GM21381 (cell line): Measurements from ENCODE around the gene OR5T2.
"Not testable (repeated sequence)": the region's sequence is repeated elsewhere in the genome, so short reads cannot be mapped to it uniquely, and the experiment has no call there.

Experiments used
- ATAC-seq: cut with Tn5 transposase; IDR thresholded peaks from one replicate; pipeline ENCODE4 v1.9.1; 2021; ENCODE audit warnings: mild to moderate bottlenecking, moderate library complexity; ENCODE audit not compliant: unreplicated experiment

OR5T2 gene

DNA sequence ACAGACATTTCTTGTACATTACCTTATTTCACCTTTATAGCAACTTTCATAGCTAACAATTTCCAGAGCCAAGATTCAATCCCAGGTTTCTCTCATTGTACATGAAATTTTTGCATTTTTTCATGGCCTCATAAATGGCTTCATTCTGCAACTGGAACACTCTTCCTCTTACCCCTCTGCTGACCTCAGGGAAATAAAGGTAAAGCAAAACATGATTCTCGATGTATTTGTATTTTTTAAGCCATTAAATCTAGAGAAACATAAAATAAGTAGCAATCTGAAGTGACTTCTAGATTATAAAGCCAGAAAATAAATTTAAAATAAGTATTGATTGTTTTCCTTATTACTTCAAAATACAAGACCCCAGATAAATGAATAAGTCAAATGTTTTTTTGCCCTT, at the start of gene OR5T2:
TSS of gene OR5T2 (minus strand) at position 101 of the 400 bp plus-strand sequence. CDS start 1,193 bp downstream, outside the sequence.
- ATAC-seq, result no peak

DNA sequence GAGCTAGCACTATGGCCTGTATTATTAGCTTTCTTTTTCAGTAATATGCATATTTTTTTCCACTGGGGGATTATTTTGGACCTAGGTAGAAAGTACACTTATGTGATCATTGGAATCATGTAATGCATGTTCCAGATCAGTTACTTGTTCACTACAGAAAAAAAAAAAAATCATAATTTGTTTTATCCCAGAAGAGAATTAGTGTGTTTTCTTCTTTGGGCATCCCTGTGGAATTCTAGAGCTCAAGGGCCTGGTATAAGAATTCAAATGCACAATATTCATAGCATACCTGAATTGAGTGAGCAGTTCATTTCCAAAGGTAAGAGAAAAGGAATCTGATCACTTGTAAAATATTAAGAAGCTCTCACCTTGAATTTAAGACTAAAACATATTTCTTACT, 39.8 kb upstream of the OR5T2 start, which contains the start of gene OR5T1:
TSS of gene OR5T1 (plus strand) at position 301 of the 400 bp plus-strand sequence. CDS start 1,485 bp downstream, outside the sequence.
- ATAC-seq, result no peak

DNA sequence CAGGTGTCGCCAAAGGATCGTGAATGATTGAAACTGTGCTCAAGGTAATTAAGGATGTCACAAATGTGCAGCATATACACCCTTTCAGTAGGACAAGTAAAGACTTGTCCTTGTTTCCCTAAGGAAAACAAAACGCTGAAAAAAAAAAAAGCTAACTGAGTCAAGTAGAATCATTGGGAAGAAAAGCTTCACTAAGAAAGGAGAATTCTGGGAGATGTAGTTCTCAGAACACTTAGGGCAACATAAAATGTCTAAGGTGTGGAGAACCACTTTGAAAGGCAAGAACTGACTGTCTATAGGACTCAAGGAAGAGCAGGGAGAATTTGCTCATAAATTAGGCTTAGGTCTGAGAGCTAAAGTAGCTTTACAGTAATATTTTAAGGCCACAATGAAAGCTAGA, 37.0 kb upstream of the OR5T2 start:
- no peak for ATAC-seq

DNA sequence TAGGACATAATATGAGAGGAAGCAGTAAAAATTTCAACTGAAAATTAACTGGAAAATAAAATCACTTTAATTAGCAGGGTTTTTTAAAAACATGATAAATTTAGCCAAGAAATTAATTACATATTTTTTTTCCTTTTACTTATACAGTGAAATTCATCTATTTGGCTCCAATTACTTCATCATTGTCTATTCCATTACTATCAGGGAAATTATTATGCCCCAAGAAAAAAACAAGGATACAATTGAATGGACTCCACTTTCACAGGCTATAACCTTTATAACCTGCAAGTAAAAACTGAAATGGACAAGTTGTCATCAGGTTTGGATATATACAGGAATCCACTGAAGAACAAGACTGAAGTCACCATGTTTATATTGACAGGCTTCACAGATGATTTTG, 17.9 kb upstream of the OR5T2 start, which contains the start of gene OR5T3:
TSS of gene OR5T3 (plus strand) at position 301 of the 400 bp plus-strand sequence. CDS start at position 301, 0 bp downstream.
- ATAC-seq, result no peak

DNA sequence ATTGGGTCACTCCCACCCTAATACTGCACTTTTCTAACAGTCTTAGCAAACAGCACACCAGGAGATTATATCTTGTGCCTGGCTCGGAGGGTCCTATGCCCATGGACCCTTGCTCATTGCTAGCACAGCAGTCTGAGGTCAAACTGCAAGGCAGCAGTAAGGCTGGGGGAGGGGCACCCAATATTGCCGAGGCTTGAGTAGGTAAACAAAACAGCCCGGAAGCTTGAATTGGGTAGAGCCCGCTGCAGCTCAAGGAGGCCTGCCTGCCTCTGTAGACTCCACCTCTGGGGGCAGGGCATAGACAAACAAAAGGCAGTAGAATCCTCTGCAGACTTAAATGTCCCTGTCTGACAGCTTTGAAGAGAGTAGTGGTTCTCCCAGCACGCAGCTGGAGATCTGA, 14.3 kb downstream of the OR5T2 start:
- ATAC-seq, result not testable (repeated sequence)

DNA sequence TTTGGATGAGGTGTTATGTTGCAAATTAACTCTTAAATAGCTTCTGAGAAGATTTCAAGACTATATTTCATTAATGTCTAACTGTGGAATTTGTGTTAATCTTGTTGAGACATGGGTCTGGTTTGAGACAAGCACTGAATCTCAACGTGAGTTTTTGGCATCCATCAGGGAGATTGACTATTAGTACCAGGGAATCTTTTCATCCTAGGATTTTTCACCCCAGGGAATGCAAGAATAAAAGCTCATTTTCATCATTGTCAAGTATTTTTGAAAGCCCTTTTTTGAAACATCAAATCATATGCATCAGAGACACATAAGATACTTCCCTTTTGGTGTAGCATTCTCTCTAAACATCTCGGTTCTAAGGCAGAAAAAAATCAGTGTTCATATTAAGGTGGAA, 19.5 kb downstream of the OR5T2 start:
- ATAC-seq, result no peak

DNA sequence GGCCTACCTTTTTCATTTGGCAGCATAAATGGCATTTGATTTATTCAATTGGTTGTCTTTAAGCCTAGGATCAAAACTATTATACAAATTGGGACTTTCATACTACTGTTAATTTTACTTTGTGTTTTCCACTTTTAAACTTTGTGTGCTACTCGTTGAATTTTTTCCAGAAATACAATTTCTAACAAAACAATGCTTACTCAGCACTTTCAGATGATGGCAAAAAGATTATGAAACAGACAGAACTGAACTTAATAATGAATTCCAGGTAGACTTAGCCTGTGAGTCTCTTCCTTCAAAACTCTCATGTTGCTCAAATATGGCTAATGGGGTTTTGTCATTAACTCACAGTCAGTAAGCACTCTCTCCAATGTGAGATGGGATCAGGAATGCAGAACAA, 26.3 kb downstream of the OR5T2 start:
- no peak for ATAC-seq

DNA sequence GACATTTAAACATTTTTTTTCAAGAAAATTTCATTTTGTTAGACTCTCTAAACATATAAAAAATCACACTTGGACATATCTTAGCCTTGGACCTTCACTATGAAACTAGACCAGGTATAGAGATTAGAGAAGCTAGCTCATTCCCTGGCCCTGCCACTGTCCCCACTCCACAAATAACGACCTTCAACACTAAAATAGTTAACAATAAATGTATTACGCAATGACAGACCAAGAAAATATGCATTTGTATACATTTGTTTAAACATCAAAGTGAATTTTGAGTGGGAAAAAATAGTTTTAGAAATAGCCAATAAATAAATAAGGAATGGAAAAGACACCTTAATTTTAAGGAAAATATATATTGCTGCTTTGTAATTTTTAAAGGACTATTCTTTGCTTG, 36.7 kb downstream of the OR5T2 start:
- no peak for ATAC-seq

DNA sequence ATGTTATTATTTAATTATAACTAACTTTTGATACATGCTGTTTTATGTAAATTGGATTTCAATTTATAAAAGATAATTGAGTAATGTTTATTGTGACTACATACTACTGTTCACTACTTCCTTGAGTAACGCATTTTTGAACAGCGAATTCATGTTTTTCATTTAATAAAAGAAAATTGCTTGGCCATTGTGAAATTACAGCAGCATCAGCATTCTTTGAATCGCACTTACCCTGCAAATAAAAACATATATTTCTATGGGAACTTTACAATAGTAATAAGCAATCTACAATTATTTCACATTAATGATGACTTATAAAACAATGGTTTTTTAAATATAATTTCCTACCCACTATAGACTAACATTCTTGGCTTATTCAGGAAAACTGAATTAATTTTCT, 37.4 kb downstream of the OR5T2 start:
- ATAC-seq, result no peak

DNA sequence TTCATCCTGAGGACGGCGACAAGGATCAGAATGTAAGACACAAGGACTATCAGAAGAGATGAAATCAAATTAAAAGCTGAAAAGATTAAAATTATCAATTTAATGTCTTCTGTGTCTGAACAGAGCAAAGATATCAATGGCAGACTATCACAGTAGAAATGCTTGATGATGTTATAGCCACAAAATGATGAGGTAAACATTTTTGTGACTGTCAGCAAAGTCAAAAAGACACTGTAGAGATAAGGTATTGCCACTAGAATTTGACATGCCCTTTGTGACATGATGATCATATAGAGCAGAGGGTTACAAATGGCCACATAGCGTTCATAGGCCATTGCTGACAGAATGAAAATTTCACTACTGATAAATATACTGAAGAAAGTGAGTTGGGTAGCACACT, 45.5 kb downstream of the OR5T2 start:
- no peak for ATAC-seq

DNA sequence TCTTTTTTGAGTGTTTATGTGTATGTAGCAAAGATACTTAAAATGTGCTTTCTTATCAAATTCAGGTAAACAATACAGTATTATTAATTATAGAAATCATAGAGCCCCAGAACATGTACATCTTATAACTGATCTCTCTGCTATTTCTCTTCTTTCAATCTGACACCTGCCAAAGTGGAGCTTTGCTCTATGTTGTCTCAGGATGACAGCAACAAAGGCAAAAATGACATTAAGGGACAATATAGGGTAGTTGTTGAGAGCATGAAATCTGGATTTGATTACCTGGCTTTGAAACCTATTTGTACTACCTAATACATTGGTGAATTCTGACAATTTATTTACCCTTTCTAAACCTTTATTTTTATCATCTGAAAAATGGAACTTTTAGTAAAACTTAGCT, 50.6 kb downstream of the OR5T2 start:
- ATAC-seq, result no peak
